HepG2 (cell line): Measurements from ENCODE around the gene MATK. TPM values are rescaled to one million over a fixed set of nuclear protein-coding genes. Genes with fewer than 3 reads are reported as not detected.

Source experiments
- CREB1 ChIP-seq, 2 experiments: fragments of 450-650 bp in 1 of 2; IDR thresholded peaks; 2 replicates each; pipeline ENCODE4 v1.6.1; 2016 to 2017; ENCODE audit warnings: control low read depth in 1 of 2, mild to moderate bottlenecking in 1 of 2, missing compliant biosample characterization in 1 of 2, missing genetic modification characterization in 1 of 2
- ERF ChIP-seq: IDR thresholded peaks from 2 replicates; pipeline ENCODE4 v1.6.1; 2018; ENCODE audit warnings: missing biosample characterization, missing genetic modification reagents
- HIC2 ChIP-seq: sonication (generic); formaldehyde crosslinking; IDR thresholded peaks from 2 replicates; pipeline ENCODE4 v1.9.0; 2022; ENCODE audit warnings: low read depth, missing genetic modification reagents
- HOXA5 ChIP-seq: sonication (generic); formaldehyde crosslinking; IDR thresholded peaks from 2 replicates; pipeline ENCODE4 v1.4.0; 2020; ENCODE audit warnings: missing genetic modification reagents
- ZNF530 ChIP-seq: sonication (generic); formaldehyde crosslinking; IDR thresholded peaks from 2 replicates; pipeline ENCODE4 v1.5.0; 2020; ENCODE audit warnings: low read depth, mild to moderate bottlenecking, missing genetic modification reagents
- polyA plus RNA-seq, 8 experiments: library from polyadenylated mRNA; depleted of rRNA in 3 of 8; stranded (reverse) in 7 of 8; unstranded in 1 of 8; fragments of >200 nt; fragmentation: Illumina TruSeq in 4 of 8; extraction: Trizol in 4 of 8; gene quantifications; 2 replicates each; pipeline versions ENCODE4 v1.2.1 to v1.2.3, GENCODE V29; 2011 to 2016; ENCODE audit warnings: low read depth in 4 of 8, missing spikeins in 1 of 8, mixed read lengths in 1 of 8; ENCODE audit not compliant: insufficient read depth in 1 of 8
- total RNA-seq, 5 experiments: library from RNA; depleted of rRNA; stranded (reverse); fragments of >200 nt; fragmentation: Illumina TruSeq; extraction: Trizol; gene quantifications; 2 replicates each; pipeline ENCODE4 v1.2.3, GENCODE V29; 2016; ENCODE audit warnings: low read depth in 1 of 5
- TF ChIP-seq, protein P1 (sequence below): sonication (generic); formaldehyde crosslinking; IDR thresholded peaks from 2 replicates; pipeline ENCODE4 v1.4.0; 2020; ENCODE audit warnings: missing genetic modification reagents
- TF ChIP-seq, protein P2 (sequence below): sonication (generic); formaldehyde crosslinking; IDR thresholded peaks from 2 replicates; pipeline ENCODE4 v1.5.0; 2020; ENCODE audit warnings: mild to moderate bottlenecking, missing genetic modification reagents, borderline replicate concordance
- TF ChIP-seq, protein P3 (sequence below), 2 experiments: sonication (generic) in 1 of 2; formaldehyde crosslinking in 1 of 2; IDR thresholded peaks; 2 replicates each; pipeline versions ENCODE4 v1.5.1 to v1.6.1; 2011 to 2020; ENCODE audit warnings: borderline replicate concordance in 1 of 2, low read depth in 1 of 2, low read length in 1 of 2, mild to moderate bottlenecking in 1 of 2, missing genetic modification reagents in 1 of 2, moderate library complexity in 1 of 2
- TF ChIP-seq, protein P4 (sequence below): sonication (generic); formaldehyde crosslinking; IDR thresholded peaks from 2 replicates; pipeline ENCODE4 v1.8.0; 2022; ENCODE audit warnings: mild to moderate bottlenecking, missing genetic modification reagents; ENCODE audit not compliant: insufficient replicate concordance

Gene MATK
- total and polyA plus RNA-seq, 2 of the 13 experiments (the other 11 are each of a cell fraction or from before 2014, with no cell fraction given), result 0.09 TPM; not detected in 1

DNA sequence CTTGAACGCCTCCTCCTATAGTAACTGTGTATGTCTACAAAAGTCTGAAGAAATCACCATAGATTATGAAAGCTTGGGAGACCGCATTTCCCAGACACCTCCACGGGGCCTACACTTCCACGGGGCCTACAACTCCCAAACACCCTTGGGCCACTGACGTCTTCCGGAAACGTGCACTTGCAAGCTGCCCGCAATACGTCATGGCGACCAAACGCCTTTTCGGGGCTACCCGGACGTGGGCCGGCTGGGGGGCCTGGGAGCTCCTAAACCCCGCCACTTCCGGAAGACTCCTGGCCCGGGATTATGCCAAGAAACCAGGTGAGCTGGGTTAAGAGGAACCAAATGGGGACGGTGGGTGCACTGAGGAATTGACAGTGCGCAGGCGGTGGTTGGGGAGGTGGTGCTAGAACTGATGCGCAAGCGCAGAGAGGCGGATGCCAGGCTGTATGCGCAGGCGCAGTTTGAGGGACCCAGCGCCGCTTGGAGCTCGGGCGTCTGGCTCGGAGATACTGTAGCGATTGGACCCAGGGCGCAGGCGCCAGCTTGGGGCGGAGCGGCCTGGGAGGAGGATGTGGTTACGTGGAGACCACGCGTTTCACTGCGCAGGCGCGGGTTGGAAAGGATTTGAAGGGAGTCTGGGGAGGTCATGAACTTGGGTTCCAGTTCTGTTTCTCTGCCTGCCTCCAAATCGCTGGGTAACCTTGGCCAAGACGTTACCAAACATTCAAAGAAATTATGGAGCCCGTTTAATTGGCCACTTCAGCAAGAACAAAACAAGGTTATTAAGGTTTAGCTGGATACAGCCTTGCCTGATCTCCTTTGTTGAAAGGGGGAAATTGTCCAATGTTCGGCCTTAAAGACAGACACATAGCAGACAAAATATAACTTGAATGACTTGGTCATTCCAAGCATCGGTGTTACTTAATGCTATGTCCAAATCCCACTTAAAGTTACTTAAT is 23.4 kb downstream of the MATK start, which contains the start of gene MRPL54 (continued):
- TF ChIP-seq HOXA5 (CRISPR knock-in tag) (peak; percentile 12; the same call in 1 of the 2 replicates), HIC2 (no peak), ZNF530 (no peak), ERF (CRISPR knock-in tag) (peak; percentile 44; the same call in 1 of the 2 replicates), CREB1 (IDR thresholded peaks at IDR 0.05) (peak; percentile 89), CREB1 (CRISPR knock-in tag; IDR thresholded peaks at IDR 0.05) (peak; percentile 97)
- TF ChIP-seq, protein P1, sequence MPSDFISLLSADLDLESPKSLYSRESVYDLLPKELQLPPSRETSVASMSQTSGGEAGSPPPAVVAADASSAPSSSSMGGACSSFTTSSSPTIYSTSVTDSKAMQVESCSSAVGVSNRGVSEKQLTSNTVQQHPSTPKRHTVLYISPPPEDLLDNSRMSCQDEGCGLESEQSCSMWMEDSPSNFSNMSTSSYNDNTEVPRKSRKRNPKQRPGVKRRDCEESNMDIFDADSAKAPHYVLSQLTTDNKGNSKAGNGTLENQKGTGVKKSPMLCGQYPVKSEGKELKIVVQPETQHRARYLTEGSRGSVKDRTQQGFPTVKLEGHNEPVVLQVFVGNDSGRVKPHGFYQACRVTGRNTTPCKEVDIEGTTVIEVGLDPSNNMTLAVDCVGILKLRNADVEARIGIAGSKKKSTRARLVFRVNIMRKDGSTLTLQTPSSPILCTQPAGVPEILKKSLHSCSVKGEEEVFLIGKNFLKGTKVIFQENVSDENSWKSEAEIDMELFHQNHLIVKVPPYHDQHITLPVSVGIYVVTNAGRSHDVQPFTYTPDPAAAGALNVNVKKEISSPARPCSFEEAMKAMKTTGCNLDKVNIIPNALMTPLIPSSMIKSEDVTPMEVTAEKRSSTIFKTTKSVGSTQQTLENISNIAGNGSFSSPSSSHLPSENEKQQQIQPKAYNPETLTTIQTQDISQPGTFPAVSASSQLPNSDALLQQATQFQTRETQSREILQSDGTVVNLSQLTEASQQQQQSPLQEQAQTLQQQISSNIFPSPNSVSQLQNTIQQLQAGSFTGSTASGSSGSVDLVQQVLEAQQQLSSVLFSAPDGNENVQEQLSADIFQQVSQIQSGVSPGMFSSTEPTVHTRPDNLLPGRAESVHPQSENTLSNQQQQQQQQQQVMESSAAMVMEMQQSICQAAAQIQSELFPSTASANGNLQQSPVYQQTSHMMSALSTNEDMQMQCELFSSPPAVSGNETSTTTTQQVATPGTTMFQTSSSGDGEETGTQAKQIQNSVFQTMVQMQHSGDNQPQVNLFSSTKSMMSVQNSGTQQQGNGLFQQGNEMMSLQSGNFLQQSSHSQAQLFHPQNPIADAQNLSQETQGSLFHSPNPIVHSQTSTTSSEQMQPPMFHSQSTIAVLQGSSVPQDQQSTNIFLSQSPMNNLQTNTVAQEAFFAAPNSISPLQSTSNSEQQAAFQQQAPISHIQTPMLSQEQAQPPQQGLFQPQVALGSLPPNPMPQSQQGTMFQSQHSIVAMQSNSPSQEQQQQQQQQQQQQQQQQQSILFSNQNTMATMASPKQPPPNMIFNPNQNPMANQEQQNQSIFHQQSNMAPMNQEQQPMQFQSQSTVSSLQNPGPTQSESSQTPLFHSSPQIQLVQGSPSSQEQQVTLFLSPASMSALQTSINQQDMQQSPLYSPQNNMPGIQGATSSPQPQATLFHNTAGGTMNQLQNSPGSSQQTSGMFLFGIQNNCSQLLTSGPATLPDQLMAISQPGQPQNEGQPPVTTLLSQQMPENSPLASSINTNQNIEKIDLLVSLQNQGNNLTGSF (CRISPR knock-in tag), result no peak
- TF ChIP-seq, protein P2, sequence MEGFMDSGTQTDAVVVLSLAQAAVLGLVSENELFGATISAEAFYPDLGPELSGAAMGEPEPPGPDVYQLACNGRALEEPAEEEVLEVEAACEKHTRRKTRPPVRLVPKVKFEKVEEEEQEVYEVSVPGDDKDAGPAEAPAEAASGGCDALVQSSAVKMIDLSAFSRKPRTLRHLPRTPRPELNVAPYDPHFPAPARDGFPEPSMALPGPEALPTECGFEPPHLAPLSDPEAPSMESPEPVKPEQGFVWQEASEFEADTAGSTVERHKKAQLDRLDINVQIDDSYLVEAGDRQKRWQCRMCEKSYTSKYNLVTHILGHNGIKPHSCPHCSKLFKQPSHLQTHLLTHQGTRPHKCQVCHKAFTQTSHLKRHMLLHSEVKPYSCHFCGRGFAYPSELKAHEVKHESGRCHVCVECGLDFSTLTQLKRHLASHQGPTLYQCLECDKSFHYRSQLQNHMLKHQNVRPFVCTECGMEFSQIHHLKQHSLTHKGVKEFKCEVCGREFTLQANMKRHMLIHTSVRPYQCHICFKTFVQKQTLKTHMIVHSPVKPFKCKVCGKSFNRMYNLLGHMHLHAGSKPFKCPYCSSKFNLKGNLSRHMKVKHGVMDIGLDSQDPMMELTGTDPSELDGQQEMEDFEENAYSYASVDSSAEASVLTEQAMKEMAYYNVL, result no peak
- TF ChIP-seq, protein P3, sequence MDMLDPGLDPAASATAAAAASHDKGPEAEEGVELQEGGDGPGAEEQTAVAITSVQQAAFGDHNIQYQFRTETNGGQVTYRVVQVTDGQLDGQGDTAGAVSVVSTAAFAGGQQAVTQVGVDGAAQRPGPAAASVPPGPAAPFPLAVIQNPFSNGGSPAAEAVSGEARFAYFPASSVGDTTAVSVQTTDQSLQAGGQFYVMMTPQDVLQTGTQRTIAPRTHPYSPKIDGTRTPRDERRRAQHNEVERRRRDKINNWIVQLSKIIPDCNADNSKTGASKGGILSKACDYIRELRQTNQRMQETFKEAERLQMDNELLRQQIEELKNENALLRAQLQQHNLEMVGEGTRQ (IDR thresholded peaks at IDR 0.05; ENCODE audit: low read depth, low read length), result no peak
- TF ChIP-seq, protein P3 (CRISPR knock-in tag; IDR thresholded peaks at IDR 0.05; ENCODE audit: borderline replicate concordance), result 0 out of 2 replicates have a peak, but pooled peaks have one; percentile 18
- TF ChIP-seq, protein P4, sequence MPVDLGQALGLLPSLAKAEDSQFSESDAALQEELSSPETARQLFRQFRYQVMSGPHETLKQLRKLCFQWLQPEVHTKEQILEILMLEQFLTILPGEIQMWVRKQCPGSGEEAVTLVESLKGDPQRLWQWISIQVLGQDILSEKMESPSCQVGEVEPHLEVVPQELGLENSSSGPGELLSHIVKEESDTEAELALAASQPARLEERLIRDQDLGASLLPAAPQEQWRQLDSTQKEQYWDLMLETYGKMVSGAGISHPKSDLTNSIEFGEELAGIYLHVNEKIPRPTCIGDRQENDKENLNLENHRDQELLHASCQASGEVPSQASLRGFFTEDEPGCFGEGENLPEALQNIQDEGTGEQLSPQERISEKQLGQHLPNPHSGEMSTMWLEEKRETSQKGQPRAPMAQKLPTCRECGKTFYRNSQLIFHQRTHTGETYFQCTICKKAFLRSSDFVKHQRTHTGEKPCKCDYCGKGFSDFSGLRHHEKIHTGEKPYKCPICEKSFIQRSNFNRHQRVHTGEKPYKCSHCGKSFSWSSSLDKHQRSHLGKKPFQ (CRISPR knock-in tag), result peak; percentile 39
